Measurements from ENCODE around the gene MAPKAP1.
"Not testable (repeated sequence)": the region's sequence is repeated elsewhere in the genome, so short reads cannot be mapped to it uniquely, and the experiment has no call there.

Gene MAPKAP1

DNA sequence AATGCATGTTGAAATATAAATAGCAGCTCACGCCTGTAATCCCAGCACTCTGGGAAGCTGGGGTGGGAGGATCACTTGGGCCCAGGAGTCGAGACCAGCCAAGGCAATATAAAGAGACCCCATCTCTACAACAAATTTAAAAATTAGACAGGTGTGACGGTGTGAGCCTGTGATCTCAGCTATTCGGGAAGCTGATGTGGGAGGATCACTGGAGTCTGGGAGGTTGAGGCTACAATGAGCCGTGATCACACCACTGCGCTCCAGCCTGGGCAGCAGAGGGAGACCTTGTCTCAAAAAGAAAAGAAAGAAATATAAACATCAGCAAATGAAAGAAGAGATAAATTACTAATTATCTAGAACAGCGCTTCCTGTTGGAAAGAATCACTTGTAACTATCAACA lies 105.0 kb downstream of the MAPKAP1 start:
- no peak for DNase-seq

DNA sequence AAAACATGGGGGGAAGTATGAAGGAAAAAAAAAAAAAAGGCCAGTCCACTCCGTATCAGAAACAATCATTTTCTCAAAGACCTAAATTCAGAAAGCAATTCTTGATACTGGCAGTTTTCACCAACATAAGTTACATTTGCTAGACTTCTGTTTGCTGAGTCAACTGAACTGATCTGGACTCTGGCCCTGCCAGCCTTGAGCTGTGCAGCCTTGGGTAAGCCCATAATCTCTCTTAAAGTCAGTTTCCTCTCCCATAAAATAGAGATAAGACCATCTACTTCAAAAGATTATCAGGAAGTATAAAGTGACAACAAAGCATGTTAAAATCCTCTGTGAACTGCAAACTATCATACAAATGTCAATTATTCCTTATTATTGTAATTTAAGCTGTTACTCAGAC lies 106.8 kb downstream of the MAPKAP1 start:
- DNase-seq: no peak

DNA sequence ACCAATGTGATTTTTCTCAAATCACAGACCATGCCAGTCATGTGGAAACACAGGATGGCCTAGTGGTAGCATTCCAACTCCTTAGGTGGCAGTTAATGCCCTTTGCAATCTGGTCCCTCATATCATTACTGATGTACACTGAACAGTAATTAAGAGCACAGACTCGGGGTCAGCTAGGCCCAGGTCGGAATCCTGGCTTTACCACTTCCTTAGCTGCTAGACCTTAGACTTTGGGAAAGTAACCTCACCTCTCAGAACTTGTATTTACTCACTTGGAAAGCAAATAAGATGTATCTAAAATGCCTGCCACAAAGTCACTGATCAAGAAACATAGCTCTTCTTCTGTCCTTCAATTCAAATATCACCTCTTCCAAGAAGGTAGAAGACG lies 112.8 kb downstream of the MAPKAP1 start:
- no peak for DNase-seq

DNA sequence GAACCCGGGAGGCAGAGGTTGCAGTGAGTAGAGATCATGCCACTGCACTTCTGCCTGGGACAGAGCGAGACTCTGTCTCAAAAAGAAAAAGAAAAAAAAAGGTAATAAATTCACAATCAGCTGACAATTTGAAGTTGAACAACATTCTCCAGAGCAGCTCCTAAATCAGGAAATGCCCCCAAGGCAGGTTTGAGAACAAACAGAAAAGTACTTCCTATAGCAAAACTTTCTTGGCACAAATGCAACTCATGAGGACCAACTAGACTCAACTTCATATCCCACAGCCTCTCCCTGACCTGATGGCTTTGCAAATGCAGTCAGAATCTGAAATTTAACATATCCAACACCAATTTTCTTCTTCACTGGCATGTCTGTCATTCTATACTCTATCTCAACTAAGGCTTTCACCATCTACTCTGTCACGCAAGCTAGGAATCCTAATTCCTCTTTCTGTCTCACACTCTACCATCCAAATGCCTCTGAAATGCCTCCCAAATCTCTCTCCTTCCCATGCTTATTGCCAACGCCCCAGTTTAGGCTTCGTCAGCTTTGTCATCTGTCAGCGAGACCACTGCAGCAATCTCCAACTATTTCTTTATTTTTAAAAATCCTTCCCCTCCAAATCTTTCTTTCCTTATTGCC lies 113.3 kb downstream of the MAPKAP1 start:
- no peak for DNase-seq

DNA sequence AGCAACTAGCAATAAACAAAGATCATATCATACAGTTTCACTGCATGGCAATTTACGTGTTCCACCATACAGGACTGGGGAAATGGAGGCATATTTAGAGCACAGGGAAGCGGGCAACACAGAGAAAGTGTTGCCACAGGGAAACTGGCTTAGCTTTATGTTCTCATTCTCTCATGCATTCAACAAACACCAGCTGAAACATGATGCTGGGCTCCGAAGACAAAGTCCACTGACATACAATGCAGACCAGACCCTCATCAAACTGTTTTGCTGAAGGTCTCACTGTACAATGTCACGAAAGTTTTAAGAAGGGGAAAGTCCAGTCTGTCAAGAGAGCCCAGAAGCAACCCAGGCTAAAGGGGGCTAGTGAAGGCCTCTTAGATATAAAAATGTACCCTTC lies 115.1 kb downstream of the MAPKAP1 start:
- DNase-seq: no peak

DNA sequence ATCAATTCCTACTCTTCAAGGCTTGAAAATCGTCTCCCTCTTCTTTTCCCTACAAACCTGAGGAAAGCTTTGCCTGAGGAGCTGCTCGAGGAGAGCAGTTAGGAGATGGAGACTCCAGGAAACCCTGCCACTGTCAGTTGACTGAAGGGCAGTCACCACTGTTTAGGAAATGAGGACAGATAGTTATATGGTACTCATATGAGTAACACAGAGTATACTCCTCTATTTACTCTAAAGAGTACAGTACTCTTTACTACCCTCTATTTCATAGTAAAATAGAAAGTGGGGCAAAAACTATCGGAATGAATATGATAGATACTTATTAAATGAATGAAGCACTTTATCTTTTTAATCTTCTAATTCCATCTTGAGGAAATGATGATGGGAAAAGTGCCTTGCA lies 115.8 kb downstream of the MAPKAP1 start:
- no peak for DNase-seq

DNA sequence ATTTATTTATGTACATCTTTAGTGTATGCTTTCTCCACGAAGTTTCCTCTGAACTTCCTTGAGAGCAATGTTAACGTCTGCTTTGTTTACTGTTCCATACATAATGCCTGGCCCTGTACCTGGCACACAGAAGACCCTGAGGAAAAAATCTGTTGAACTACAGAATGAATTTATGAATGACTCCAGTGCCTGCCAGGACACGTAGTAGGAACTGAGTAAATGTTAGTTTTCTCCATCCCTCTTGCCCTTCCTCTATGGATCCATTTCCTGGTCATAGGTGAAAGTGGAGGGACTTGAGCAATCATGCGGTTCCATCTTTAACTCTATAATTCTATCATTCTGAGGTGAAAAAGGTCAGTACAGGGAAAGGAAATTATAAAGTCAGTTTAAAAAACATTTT lies 117.7 kb downstream of the MAPKAP1 start:
- DNase-seq: no peak

DNA sequence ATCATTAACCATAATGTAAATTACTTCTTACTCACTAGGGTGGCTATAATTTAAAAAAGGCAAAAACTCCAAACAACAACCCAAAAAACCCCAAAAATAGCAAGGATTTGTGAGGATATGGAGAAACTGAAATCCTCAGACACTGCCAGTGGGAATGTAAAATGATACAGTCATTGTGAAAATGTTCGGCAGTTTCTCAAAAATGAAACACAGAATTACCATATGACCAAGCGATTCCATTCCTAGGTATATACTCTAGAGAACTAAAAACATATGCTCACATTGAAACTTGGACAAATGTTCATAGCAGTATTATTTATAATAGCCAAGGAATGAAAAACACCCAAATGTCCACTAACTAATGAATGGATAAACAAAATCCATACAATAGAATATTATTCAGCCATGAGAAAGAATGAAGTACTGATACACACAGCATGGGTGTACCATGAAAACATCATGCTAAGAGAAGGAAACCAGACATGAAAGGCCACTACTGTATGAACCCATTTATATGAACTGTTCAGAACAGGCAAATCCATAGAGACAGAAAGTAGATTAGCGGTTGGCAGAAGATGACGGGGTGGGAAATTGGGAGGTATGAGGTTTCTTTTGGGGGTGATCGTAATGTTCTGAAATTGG lies 119.1 kb downstream of the MAPKAP1 start:
- no peak for DNase-seq

DNA sequence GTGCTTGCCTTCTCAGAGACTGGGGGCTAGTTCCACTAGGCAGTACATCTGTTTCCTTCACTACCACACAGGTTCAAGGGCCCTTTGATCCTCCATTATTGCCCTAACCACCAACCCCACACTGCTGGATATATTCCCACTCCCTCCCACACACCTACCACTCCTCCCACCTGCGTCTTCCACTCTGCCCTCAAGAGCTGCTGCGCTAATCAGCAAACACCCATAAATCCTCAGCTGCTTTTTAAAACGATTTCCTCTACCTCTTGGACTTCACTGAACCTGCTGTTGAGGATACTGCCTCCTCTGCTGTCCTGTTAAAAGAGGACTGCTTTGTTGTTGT lies 120.9 kb downstream of the MAPKAP1 start:
- no peak for DNase-seq

DNA sequence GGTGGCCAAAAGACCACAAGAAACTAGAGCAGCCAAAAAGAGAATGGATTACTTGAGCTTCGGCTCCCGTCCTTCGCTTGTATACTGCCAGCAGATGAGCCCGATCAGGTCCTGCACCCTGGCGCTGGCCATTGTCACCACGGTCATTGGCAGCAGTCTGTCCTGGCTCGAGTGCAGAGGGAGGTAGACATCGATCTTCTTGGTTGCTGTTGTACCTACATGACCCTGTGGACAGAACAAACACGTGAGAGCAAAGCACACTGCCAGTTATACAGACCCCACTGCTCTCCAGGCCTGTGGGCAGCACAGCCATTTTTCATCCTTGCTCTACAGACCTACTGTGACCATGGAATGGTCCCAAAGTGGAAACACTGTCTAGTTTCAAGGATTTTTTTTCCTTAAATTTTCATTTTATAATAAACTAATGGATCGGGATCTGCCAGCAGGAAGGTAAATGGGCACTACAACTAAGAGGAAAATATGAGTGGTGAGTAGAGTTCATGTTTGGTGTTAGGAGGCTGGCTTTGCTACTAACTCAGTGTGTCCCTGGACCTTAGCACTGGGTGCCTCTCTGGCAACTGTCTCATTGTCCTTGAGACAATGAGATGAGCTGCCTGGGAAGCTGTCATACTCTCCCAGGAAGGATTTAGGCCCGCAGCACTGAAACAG lies 121.4 kb downstream of the MAPKAP1 start:
- DNase-seq: no peak

DNA sequence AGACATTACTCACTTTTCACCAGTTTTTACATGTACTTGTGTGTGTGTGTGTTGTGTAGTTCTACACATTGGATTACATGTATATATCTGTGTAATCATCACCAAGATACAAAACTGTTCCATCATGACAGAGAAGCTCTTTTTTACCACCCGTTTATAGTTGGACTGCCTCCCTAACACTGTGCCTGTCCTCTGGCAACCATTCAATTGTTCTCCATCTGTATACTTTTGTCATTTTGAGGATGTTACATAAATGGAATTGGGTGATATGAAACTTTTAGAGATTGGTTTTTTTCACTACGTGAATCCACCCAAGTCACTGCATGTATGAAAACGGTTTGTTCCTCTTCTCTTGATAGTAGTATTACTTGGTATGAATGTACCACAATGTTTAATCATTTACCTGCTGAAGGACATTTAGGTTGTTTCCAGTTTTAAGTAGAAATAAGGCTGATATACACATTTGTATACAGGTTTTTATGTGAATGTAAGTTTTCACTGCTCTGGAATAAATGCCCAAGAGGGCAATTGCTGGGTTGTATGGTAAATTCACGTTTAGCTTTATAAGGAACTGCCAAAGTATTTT lies 126.2 kb downstream of the MAPKAP1 start:
- no peak for DNase-seq

DNA sequence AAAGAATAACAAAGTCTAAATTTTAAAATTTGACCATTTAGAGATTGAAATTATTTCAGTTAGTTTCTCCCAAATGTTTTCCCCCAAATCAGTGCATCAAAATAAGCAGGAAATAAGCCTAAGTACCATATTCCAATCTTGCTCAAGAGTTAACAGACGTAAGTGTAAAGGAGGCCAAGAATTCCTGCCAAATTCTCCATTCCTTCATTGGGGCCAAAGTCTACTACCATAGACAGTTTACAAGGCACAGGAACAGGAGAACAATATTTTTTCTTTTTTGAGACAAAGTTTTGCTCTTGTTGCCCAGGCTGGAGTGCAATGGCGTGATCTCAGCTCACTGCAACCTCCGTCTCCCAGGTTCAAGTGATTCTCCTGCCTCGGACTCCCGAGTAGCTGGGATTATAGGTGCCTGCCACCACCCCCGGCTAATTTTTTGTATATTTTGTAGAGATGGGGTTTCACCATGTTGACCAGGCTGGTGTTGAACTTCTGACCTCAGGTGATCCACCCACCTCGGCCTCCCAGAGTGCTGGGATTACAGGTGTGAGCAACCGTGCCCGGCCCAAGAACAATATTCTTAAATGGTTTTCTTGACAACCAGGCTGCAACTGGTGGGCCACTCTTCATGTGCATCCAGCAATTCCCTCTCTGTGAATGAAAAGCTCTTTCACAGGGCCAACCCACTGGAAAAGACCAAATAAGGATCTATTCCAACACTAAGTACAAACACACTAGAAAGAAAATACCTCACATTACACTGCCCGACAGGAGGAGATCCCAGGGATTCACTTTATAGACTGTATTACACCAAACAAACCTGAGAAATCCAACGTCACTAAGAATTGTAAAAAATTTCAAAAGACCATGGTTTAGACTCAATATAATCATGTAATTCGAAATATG lies 127.7 kb downstream of the MAPKAP1 start:
- no peak for DNase-seq

DNA sequence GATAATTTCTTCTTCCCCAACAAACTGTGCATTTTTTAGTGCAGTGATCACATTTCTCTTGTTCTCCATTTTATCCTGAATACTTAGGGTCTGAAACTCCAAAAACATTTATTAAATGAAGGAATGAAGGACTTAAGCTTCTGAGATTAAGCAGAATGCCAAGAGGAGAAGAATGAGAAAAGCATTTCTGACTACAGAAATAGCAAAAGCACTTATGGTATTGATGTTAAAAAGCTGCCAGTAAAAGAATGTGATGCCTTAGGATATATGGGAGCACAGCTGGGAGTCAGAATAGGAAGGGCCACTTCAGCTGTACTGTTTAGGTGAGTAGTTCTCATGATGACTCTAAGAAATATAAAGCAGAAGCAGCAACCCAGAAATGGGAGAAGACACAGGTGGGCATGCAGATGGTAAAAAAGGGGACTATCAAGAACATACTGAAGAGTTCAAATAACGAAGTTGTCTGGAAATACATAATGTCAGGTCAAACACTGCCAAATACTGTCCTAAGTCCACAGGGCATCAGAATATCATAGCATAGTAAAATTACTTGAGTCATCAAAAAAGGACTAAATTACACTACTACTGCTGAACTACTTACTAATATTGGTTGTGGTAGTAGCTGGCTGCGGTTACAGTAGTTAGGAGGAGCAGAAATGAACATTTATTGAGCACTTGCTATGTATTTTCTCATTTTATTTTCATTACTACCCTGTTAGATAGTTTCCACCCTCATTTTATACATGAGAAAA lies 132.7 kb downstream of the MAPKAP1 start:
- DNase-seq: no peak

DNA sequence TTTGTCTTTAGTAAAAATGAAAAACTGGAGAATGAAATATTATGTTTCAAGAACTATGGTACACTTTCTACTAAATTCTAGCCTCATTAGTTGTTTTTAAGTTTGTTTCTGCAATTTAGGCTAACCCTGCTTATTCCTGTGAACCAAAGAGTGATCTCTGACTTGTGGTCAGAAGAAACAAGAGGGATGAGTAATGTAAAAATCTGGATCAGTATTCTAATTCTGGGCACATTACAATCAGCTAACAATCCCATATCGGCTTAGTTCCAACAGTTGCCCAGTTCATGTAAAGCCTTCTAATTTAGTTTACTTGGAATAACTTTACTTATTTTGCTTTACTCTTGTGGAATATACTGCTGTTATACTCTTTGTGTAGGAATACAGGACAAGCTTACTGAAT lies 134.5 kb downstream of the MAPKAP1 start:
- not testable (repeated sequence) for DNase-seq

DNA sequence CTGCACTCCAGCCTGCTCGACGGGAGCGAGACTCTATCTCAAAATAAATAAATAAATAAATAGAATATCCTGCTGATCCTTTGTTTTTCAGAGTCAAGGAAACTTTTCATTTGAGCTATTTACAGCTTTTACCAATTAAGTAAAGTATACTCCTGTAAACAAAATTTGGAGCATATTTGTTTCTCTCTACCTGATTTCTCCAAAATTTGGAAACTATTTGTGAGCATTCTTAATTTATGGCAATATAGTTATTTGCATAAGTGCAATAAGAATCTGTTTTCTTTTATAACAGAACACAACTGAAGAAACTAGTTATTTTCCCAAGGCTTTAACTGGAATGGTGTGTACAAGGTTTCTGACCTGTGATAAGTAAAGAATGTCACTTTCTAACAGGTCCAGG lies 135.2 kb downstream of the MAPKAP1 start:
- not testable (repeated sequence) for DNase-seq

DNA sequence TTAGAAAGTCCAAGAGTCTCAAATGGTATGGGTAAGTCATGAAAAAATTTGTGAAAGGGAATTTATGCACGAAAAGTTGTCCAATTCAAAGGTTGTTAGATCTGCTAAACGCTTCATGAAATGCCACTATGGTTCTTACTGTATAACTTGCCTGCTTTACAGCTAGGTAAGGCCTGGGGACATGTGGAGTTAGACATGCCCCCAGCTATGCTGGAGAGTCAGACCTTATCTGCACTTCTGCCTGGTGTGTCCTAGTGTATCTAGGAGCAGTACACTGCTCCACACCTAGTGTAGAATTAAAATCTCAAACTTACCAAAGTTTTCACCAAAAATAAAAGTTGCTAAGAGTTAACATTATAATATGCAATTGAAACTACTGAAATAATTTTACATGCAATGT lies 136.8 kb downstream of the MAPKAP1 start:
- no peak for DNase-seq

DNA sequence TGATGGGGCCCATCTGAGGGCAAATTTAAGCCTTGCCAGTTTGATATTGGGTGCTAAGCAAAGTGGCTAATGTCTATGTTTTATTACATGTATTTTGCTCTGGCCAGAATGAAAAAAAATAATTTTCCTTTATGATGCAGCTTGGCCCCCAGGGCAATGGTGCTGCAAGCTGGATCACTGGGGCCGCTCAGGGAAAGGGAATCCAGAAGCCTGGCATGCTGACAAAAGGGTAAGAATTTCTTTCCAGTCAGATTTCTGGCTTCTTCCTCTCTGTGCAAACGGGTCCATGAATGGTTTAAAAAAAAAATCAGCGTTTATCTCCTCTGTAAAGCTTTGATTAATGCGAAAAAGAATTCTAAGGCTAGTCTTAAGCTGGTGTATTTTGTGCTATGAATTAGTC lies 138.4 kb downstream of the MAPKAP1 start:
- no peak for DNase-seq

DNA sequence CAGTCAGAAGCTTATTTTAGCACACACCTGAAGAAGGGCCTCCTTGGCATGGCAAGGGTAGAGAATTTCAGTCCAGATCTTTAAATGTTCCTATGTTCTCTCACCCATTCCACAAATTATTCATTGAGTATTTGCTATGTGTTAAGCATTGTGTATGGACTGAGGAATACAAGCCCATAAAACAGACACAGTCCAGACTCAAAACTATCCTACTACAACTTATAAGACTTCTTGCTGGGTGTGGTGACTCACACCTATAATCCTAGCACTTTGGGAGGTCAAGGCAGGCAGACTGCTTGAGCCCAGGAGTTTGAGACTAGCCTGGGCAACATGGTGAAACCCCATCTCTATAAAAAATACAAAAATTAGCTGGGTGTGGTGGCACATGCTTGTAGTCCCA lies 141.0 kb downstream of the MAPKAP1 start:
- DNase-seq: not testable (repeated sequence)

DNA sequence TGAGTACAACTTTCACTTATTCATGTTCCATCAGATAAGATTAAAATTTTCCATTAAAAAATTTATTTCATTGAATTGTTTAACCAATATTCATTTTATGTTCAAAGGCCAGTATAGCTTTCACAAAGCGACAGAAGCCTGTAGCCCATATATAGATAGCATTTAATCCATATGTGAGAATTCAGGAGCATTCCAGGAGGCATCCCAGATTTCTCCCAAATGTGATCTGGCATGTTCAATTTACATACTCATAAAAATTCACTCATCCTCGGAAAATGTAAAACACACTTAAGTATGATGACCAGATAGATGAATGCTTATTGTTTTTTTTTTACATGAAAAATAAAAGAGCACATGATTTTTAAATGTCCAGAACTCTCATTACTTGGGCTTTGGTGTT lies 141.9 kb downstream of the MAPKAP1 start:
- no peak for DNase-seq

DNA sequence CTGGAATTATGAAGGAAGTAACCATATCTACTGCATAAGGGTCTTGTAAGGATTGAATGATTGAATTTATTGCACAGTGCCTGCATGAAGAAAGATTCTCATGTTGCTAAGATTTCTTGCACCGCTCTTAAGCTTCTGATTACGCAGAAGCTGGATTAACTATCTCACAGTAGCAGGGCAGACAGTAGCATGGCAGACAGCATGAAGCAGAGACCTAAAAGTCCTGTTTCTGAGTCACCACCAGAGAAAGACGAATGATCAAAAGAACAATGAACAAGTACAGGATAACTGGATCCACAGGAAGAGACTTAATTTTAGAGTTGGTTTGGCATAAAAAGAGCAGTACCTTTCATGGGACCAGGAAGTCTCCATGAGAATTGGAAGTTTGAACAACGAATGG lies 142.4 kb downstream of the MAPKAP1 start:
- DNase-seq: no peak

DNA sequence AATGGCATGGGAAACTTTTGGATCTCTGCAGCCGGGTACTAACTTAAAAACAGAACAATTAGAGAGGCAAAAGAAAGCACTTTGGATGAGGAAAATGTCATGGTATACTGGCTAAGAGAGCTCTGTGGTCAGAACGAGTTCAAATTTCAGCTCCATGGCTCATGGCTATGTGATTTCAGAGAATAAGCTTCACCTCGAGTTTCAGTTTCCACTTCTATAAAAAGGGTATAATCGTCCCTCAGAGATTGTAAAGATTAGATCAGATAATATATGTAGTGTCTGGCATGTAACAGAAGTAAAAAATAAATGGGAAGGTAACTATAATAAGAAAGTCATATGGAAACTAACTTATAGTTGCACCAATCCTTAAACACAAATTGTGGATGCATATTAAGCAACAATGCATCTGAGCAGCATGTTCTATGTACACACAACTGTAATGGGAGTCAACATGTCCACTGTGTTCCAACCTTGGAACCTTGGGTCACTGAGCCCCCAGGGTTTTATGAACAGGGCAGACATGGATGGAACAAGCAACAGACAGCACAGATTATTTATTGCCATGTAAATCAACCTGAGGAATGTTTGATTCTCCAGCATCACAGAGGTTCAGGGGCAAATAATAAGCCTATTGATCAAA lies 145.4 kb downstream of the MAPKAP1 start:
- no peak for DNase-seq

DNA sequence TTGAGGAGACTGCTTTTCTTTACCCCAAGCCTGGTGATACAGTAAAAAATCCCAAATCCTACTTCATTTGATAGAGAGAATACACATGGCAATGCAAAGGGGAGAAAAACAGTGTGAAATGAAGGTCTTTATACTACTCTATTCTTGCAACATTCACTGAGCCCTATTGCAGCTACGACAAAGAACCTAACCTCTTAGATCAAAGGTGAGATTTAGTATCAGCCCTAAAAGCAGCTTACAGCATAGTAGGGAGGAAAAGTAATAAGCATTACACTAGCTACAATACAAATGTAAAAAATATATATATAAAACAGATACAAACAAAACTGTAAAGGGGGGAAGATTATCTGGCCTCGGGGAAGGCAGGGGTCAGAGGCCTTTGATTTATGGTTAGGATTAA lies 147.1 kb downstream of the MAPKAP1 start:
- DNase-seq: no peak

All from T-helper 9 cell (primary cell).